Progenitor cell of endocrine pancreas (in vitro differentiated cells): ENCODE results near the gene SKP2. TPM values are rescaled to one million over a fixed set of nuclear protein-coding genes. Genes with fewer than 3 reads are reported as not detected.

Experiments
- DNase-seq: peaks from one replicate; pipeline ENCODE4 v3.0.0; 2021; ENCODE audit warnings: low spot score; ENCODE audit not compliant: unreplicated experiment
- H3K27ac Mint-ChIP-seq: 2 replicates; pipeline ENCODE4 v1.8.0; 2021; ENCODE audit warnings: mild to moderate bottlenecking, moderate library complexity, mixed read lengths
- H3K27me3 Mint-ChIP-seq: 2 replicates; pipeline ENCODE4 v1.8.0; 2021; ENCODE audit warnings: mixed read lengths
- H3K36me3 Mint-ChIP-seq: 2 replicates; pipeline ENCODE4 v1.8.0; 2022; ENCODE audit warnings: mixed read lengths; ENCODE audit not compliant: insufficient read depth
- H3K4me1 Mint-ChIP-seq: 2 replicates; pipeline ENCODE4 v1.8.0; 2021; ENCODE audit warnings: low read depth, mixed read lengths
- H3K4me3 Mint-ChIP-seq: 2 replicates; pipeline ENCODE4 v1.8.0; 2021; ENCODE audit warnings: low read depth, mild to moderate bottlenecking, moderate library complexity, mixed read lengths
- H3K9me3 Mint-ChIP-seq: 2 replicates; pipeline ENCODE4 v1.8.0; 2021; ENCODE audit warnings: low read depth, mixed read lengths
- CTCF ChIP-seq: fragments of 200-600 bp; sonication (generic); IDR thresholded peaks from one replicate; pipeline ENCODE4 v1.5.0; 2021; ENCODE audit warnings: antibody characterized with exemption, mild to moderate bottlenecking; ENCODE audit not compliant: unreplicated experiment
- microRNA-seq: library from miRNA; unstranded; fragments of <30 nt; microRNA quantifications from one replicate; pipeline ENCODE4 v1.1.0, GENCODE V29; 2020; ENCODE audit warnings: borderline number of aligned reads; ENCODE audit not compliant: unreplicated experiment
- total RNA-seq: library from RNA; stranded (reverse); gene quantifications from 2 replicates; pipeline ENCODE4 v1.2.1, GENCODE V29; 2021

Gene SKP2
- total RNA-seq, 1 donor from 2014 or later, result 68.4 TPM

GRCh38 chr5:36232533-36232932, 80.6 kb downstream of the SKP2 start:
- TF ChIP-seq CTCF, result no peak
- Mint-ChIP-seq H3K27ac (no peak overlapping the region), H3K9me3 (no peaks in the 10 kb centered on the region), H3K36me3 (no peaks in the 10 kb centered on the region), H3K27me3 (no peaks in the 10 kb centered on the region), H3K4me3 (no peak overlapping the region), H3K4me1 (peaks cover 7% of the 10 kb centered on the region)
- DNase-seq, result no peak

Small RNA genes lying within 50 kb of the gene (microRNA-seq; reads per million reads assigned to microRNA genes)
- gene MIR580, result not detected

Other genes starting within 250 kb of the SKP2 start
- 0.93 and 1.1 TPM in 2 replicates for gene CAPSL, start 213.5 kb upstream of the SKP2 start, total RNA-seq
- 5.2 and 5.6 TPM in 2 replicates for gene UGT3A1, start 160.7 kb upstream of the SKP2 start, total RNA-seq
- gene UGT3A2, start 85.2 kb upstream of the SKP2 start, total RNA-seq, result 0.53 and 0.67 TPM in 2 replicates
- gene LMBRD2, start 224 bp upstream of the SKP2 start, total RNA-seq, result 6.9 and 7.5 TPM in 2 replicates
- gene NADK2, start 89.8 kb downstream of the SKP2 start, total RNA-seq, result 38.1 and 41.8 TPM in 2 replicates
- gene RANBP3L, start 149.8 kb downstream of the SKP2 start, total RNA-seq, result not detected in 2 replicates